Mesodermal cell (in vitro differentiated cells): ENCODE data around the gene REG4.

Experiments used
- H3K27ac ChIP-seq: 2 replicates; pipeline ENCODE4 v1.7.0; 2013; ENCODE audit warnings: mild to moderate bottlenecking, low read depth, low read length, moderate library complexity; ENCODE audit not compliant: severe bottlenecking
- H3K36me3 ChIP-seq: 2 replicates; pipeline ENCODE4 v1.7.1; 2013; ENCODE audit warnings: mild to moderate bottlenecking, low read length, moderate library complexity; ENCODE audit not compliant: control insufficient read depth, insufficient read depth
- H3K4me1 ChIP-seq: one replicate; pipeline ENCODE4 v1.7.1; 2013; ENCODE audit warnings: mild to moderate bottlenecking, low read length; ENCODE audit not compliant: insufficient read depth, control insufficient read depth, poor library complexity, severe bottlenecking
- H3K4me3 ChIP-seq: 2 replicates; pipeline ENCODE4 v1.7.0; 2013; ENCODE audit warnings: low read length, control low read depth, mild to moderate bottlenecking; ENCODE audit not compliant: insufficient read depth, poor library complexity, severe bottlenecking; ENCODE audit errors: extremely low read depth
- H3K9me3 ChIP-seq: 2 replicates; pipeline ENCODE4 v1.7.1; 2013; ENCODE audit warnings: mild to moderate bottlenecking, low read length, moderate library complexity; ENCODE audit not compliant: control insufficient read depth
- WGBS, 2 experiments: methylation state at CpG; one replicate each; pipeline ENCODE4 v1.1.5; 2013; ENCODE audit warnings: missing lambda C conversion rate in 2 of 2; ENCODE audit not compliant: insufficient coverage in 2 of 2; 5-methylcytosine and 5-hydroxymethylcytosine counted together

The REG4 gene

DNA sequence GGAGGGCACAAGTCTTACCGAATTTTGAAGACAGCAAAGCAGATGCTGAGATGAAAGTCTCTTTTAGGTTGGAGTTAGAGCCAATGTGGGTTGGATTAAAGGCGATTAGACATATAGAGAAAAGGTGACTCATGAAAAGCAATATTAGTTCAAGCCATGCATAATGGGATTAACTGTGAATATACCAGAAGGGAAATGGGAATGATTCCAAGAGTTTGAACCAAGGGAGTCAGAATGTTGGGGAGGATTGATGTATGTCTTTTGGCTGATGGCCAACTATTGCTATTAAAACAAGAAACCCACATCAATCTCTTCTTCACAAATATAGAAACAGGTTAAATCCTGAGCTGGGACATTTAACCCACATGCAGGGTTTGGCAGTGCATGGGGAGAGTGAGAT, 43.8 kb downstream of the REG4 start:
- no peaks in the 10 kb centered on the region for H3K36me3 ChIP-seq
- no peak overlapping the region for H3K27ac ChIP-seq
- H3K4me1 ChIP-seq: no peaks in the 10 kb centered on the region
- no peaks in the 10 kb centered on the region for H3K9me3 ChIP-seq
- no peak overlapping the region for H3K4me3 ChIP-seq
- 91 to 92% methylated on average over 2 of the region's 2 CpGs for WGBS, 2 experiments

DNA sequence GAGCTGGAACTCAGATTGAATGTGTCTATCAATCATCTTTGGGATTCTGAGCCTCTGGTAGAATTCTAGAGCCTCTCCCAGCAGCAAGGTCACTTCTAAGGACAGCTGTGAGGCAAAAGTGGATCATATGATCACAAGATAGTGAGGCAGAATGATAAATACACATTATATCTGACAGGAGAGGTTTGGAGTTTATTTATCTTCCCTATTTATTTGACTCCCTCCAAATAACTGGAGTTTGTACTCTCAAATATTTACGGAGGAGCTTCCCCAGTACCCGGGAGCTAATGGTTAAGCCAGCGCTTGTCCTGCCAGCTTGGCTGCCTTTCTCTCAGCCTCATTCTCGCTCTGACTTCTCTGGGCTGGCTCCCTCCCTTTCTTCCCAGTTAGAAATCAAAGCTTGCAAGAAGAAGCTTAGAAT, 44.9 kb downstream of the REG4 start:
- Histone ChIP-seq H3K4me1 (no peaks in the 10 kb centered on the region), H3K4me3 (no peak overlapping the region), H3K36me3 (no peaks in the 10 kb centered on the region), H3K27ac (no peak overlapping the region), H3K9me3 (no peaks in the 10 kb centered on the region)
- 97 to 100% methylated on average over 2 to 3 of the region's 4 CpGs for WGBS, 2 experiments

DNA sequence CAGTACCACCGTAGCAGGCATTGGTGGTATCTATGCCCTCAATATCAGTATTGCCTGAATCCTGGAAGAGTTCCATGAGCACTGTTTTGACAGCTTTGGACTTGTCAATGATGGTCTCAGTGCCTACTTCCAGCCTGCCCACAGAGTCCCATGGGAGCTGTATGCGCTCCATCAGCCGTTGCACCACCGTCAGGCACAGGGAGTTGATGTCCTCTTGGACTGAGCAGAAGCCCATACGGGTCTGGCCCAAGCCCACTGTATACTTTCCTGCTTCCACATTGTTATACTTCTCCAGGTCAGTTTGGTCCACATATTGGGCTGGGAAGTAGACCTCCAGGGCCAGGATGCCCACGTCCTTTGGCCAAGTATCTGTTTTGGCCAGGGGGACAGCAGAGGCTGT, 47.0 kb downstream of the REG4 start:
- 91 to 97% methylated on average over 5 to 6 of the region's 6 CpGs for WGBS, 2 experiments
- Histone ChIP-seq H3K9me3 (no peaks in the 10 kb centered on the region), H3K4me3 (no peak overlapping the region), H3K27ac (no peak overlapping the region), H3K36me3 (no peaks in the 10 kb centered on the region), H3K4me1 (no peaks in the 10 kb centered on the region)

DNA sequence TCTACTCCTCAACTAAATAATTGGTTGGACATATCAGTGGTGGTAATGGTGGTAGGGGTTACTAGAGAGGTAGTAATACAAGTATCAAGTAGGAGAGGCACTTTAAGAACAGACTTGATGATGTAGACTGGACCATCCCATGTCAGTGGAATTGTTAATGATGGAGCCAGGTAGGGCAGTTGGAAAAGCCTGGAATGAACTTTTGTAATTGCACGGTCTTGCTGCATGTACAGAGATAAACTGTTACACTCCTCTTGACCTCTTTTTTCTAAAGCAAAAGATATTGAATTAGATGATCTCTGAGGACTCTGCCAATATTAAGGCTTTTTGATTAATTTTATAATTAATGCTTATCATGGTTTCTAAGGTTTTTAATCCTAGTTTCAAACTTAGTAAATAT, 48.3 kb downstream of the REG4 start:
- Histone ChIP-seq H3K4me1 (no peaks in the 10 kb centered on the region), H3K4me3 (no peak overlapping the region), H3K27ac (no peak overlapping the region), H3K36me3 (no peaks in the 10 kb centered on the region), H3K9me3 (no peaks in the 10 kb centered on the region)
- WGBS, 2 experiments: no CpG with 5 or more reads among the region's 1 CpG

DNA sequence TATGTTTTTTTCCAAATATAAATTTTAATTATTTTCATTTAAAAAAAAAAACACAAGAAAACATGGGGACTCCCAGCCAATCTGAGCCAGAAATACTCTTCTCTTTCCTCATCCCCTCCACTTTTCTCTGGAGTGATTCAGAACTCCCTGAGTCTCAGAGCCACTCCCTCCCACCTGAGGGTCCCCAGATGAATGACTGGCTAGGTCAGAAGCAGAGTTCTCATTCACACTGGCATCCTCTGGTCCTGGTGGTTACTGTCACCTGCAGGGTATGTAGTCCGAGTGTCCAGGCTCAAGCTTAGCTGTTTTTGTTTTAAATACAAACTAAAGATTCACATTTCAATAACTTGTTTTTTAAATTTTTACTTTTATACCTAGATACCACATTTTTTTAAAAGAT, 48.9 kb downstream of the REG4 start:
- Histone ChIP-seq H3K36me3 (no peaks in the 10 kb centered on the region), H3K9me3 (no peaks in the 10 kb centered on the region), H3K4me3 (no peak overlapping the region), H3K27ac (no peak overlapping the region), H3K4me1 (no peaks in the 10 kb centered on the region)
- WGBS, 2 experiments: 100% methylated on average over 1 of the region's 1 CpG; no CpG with 5 or more reads in 1 of the 2 experiments

DNA sequence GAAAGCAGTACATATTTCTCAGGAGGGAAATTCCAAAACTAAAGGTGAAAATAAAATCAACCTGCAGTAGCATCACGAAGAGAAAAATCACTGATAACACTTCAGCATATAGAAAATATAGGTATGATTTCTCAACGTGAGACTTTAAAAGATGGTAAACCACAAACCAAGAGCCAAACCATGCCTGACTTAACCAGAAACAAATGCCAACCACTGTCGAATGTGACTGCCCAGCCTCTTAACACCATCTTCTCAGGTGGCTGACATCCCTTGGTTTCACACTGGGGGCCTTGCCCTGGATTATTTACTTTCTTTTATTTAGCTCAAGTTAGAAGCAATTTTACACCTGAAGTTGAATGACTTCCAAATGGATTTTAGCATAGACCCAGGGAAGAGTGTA, 52.7 kb downstream of the REG4 start:
- Histone ChIP-seq H3K9me3 (no peaks in the 10 kb centered on the region), H3K4me3 (no peak overlapping the region), H3K4me1 (no peaks in the 10 kb centered on the region), H3K36me3 (no peaks in the 10 kb centered on the region), H3K27ac (no peak overlapping the region)
- 88 to 95% methylated on average over 1 to 2 of the region's 3 CpGs for WGBS, 2 experiments

DNA sequence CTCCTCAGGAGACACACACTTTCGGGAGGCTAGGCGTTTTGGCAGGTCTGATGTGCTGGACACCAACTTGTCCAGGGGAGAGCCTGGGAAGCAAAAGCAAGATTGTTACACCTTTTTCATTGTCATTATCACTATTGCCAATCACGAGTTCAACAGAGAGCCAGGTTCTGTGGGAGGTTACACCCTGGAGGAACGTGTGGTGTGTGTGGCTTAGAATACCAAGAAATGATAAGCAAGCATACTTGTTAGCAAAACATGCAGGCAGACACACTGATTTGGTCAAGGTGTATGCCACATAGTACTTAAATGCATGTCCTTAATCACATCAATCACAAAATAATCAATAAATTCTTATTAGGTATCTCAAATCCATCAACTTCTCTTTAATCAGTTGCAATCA, 58.7 kb downstream of the REG4 start:
- Histone ChIP-seq H3K4me1 (no peaks in the 10 kb centered on the region), H3K36me3 (no peaks in the 10 kb centered on the region), H3K4me3 (no peak overlapping the region), H3K27ac (no peak overlapping the region), H3K9me3 (no peaks in the 10 kb centered on the region)
- 78 to 87% methylated on average over 3 of the region's 4 CpGs for WGBS, 2 experiments

DNA sequence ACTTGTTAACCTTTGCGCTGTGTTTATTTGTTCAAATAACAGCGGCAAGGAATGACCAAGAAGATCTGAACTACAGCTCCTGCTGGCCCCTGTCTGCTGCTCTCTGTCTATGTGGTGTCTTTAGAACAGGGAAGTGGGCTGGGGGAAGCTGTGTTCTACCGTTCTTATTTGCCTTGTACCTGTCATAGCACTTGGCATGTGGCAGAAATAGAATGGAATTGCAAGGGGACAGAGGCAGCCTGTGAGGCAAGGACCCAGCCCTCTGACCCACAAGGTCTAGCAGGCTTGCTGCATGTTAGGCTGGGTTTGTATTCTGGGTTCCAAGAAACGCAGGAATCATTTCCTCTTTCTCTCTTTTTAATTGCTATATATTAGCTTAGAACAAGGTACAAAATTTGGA, 63.2 kb downstream of the REG4 start:
- WGBS, 2 experiments: 71 to 89% methylated on average over 2 to 3 of the region's 4 CpGs
- H3K4me3 ChIP-seq: no peak overlapping the region
- H3K36me3 ChIP-seq: peaks cover 8% of the 10 kb centered on the region
- no peak overlapping the region for H3K27ac ChIP-seq
- peaks cover 4% of the 10 kb centered on the region for H3K4me1 ChIP-seq
- H3K9me3 ChIP-seq: no peaks in the 10 kb centered on the region

DNA sequence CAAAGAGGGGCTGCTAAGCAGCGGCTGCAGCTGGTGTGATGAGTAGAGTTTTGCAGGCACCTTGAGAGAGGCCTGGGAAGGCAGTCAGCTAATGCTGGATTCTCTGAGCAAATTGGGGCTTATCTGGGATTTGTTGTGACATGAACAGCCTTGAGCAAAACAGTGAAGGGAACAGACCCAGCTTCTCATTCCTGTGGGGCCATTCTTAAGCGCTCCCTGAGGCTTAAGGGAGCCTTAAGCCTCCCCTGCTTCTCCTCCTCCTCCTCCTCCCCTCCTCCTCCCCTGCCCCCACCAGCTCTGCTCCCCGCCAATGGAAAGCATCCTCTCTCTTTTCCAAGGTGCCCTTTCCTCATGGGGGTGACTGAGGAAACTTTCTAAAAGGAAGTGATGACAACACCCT, 63.8 kb downstream of the REG4 start:
- Histone ChIP-seq H3K27ac (no peak overlapping the region), H3K4me1 (peaks cover 4% of the 10 kb centered on the region), H3K36me3 (peaks cover 14% of the 10 kb centered on the region), H3K9me3 (no peaks in the 10 kb centered on the region), H3K4me3 (no peak overlapping the region)
- 70 to 75% methylated on average over 3 of the region's 3 CpGs for WGBS, 2 experiments

DNA sequence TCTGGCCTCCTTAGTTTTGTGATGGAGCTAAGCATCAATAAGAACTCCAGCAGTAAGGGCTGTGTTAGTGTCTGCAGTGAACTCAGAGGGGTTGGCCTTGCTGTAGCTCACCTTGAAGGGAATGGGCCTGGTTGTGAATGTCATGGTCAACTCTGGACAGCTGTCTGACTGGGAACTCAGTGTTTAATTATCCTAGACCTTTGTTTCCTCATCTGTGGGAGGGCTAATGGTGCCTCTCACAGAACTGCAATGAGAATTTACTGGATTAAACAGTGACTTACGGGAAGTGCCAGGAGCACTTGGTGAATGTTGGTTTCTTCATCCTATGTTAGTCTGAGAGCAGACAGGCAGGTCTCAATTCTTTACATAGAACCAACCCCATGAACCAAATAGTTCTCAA, 66.2 kb downstream of the REG4 start:
- peaks cover 30% of the 10 kb centered on the region for H3K36me3 ChIP-seq
- WGBS, 2 experiments: 78 to 100% methylated on average over 1 of the region's 1 CpG
- H3K27ac ChIP-seq: no peak overlapping the region
- H3K4me1 ChIP-seq: peaks cover 4% of the 10 kb centered on the region
- no peaks in the 10 kb centered on the region for H3K9me3 ChIP-seq
- H3K4me3 ChIP-seq: no peak overlapping the region

DNA sequence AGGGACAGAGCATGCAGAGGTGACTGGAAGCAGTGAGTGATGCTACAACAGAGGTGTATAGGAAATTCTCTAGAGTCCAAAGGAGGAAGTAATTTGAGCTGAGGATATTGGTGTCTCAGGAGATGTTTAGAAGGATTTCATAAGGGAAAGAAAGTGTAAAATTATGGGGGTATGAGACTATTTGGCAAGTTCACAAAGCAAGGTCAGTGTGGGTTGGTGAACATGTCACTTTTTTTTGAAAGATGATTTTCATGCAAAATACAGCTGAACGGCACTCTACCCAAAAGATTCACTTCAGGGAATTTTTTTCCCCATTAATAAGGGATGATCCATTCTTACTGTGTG, 66.7 kb downstream of the REG4 start:
- WGBS, 2 experiments: no CpG with 5 or more reads among the region's 1 CpG

More for the DNA sequence above, 66.7 kb downstream of the REG4 start:
- peaks cover 4% of the 10 kb centered on the region for H3K4me1 ChIP-seq
- no peak overlapping the region for H3K27ac ChIP-seq
- H3K9me3 ChIP-seq: no peaks in the 10 kb centered on the region
- H3K4me3 ChIP-seq: no peak overlapping the region
- peaks cover 35% of the 10 kb centered on the region for H3K36me3 ChIP-seq
